Hindlimb muscle (tissue), 1 donor: ENCODE data around the gene ADRA2C. TPM values are rescaled to one million over a fixed set of nuclear protein-coding genes. Genes with fewer than 3 reads are reported as not detected.

ENCODE experiments used
- DNase-seq: peaks from one replicate; pipeline ENCODE4 v3.0.0-alpha.2; 2013
- polyA plus RNA-seq: library from polyadenylated mRNA; unstranded; fragments of 120-200 nt; gene quantifications from one replicate; pipeline ENCODE4 v1.2.1, GENCODE V29; 2013; ENCODE audit not compliant: insufficient read length

The ADRA2C gene
- polyA plus RNA-seq, 1 donor, result 3.4 TPM

- no peak for DNase-seq
Observed at GRCh38 chr4:3777669-3778068, 11.5 kb downstream of the ADRA2C start.

GRCh38 chr4:3779509-3779908, 13.3 kb downstream of the ADRA2C start:
- DNase-seq, result no peak

DNA sequence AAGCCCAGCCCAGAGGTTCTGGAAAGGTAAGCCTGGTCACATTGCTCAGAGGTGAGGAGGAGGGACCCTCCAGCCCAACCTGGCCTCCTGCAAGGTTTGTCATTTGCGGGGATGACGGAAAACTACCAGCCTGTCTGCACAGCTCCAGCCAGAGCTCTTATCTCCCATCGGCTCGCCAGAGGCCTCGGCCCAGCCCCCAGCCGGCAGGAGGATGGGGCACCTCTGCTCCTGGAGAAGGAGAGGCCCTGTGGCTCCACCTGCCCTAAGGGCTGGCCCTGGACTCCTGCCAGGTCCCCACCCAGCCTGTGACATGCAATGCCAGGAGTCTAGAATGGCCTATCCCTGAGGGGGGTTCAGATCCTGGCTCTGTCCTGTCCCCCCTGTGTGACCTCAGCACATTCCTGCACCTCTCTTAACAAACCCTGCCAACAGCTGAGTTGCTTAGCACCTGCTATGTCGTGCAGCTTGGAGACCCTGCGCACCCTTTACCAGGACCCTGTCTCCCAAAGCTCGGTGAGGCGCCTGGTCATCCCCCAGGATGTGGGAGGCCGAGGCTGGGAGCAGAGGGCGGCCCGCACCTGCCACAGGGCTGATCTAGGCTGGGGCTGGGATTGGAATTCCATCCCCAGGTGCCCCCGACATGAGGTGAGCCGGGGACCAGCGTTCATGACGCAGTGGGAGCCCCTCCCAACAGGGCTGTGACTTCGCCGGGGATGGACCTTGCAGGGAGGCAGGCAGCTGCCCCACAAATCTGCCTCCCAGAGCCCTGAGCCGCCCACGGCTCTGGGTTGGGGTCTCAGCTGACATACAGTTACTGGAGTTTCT, 14.4 kb downstream of the ADRA2C start:
- DNase-seq, result no peak

GRCh38 chr4:3781193-3781886, 15.2 kb downstream of the ADRA2C start:
- DNase-seq, result no peak

- DNase-seq, result no peak
Observed at GRCh38 chr4:3781997-3782930, 16.1 kb downstream of the ADRA2C start.

DNA sequence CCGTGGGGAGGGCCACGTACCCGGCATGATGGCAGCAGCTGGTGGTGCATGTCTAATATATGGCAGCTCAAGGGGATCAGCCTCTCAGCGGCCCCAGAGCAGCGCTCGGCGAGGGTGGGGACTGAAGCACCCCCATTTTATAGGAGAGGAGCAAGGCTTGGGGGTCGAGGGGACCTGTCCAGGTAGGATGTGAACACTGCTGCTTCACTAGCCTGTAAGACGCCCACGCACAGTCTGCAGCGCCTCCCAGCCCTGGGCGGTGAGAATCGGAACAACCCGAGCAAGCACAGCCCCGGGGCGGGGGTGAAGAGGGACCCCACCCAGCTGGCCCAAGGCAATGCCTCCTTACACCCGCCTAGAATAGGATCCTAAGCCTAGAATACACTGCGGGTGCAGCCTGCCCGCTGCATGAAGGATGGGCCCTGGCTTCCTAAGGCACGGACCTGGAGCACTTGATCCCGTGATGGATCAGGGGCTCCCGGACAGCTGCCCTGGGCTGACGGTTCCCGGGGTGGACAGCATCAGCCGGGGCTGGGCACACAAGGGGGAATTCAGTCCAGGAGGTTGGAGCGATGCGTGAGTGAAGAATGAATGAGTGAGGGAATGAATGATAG, 17.6 kb downstream of the ADRA2C start:
- DNase-seq, result no peak

DNA sequence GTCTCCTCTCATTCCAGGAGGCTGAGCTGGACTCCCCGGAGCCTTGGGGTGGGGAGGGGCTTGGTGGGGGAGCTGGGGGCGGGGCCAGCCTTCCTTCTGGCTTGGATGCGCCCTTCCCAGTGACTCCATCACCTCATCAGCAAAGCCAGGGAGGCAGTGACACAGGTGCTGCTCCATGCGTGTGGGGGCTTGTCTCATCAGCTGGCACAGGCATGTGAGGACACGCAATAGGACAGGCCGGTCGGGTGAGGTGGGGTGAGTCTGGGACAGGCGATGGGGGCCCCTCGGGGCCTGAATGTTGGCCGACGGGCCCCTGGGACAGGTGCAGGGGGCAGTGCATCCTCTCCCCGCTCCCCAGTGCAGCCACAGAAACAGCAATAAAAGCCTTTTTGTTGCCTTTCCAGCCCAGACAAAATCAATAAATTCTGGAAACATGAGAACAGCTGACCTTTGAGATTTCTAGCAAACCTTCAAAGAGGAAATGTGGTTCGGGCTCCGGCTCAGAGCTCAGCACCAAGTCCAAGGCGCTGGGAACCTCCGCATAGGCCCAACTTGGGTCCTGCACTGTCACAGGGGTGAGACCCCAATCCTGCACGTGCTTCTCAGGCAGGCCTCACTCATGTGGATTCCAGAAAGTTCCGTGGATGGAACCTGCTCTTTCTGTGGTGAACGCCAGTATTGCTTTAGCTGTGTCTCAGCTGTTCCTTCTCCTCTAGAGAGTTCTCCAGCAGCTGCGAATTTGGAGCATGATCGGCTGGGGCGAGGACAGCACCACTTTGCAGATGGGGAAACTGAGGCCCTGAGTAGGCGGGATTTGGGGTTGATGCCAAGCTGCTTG, 18.5 kb downstream of the ADRA2C start:
- no peak for DNase-seq

DNA sequence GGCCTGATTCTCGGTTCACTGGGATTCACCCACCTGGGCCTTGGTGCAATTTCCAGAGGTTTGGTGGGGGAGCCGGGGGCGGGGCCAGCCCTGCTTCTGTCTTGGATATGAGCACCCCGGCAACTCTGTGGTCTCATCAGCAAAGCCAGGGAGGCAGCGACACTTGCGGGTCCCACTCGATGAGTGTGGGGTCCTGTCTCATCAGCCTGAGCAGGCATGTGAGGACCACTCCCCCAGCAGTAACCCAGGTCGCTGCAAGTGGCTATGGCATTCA, 19.0 kb downstream of the ADRA2C start:
- no peak for DNase-seq

GRCh38 chr4:3786196-3786869, 20.1 kb downstream of the ADRA2C start:
- no peak for DNase-seq

DNA sequence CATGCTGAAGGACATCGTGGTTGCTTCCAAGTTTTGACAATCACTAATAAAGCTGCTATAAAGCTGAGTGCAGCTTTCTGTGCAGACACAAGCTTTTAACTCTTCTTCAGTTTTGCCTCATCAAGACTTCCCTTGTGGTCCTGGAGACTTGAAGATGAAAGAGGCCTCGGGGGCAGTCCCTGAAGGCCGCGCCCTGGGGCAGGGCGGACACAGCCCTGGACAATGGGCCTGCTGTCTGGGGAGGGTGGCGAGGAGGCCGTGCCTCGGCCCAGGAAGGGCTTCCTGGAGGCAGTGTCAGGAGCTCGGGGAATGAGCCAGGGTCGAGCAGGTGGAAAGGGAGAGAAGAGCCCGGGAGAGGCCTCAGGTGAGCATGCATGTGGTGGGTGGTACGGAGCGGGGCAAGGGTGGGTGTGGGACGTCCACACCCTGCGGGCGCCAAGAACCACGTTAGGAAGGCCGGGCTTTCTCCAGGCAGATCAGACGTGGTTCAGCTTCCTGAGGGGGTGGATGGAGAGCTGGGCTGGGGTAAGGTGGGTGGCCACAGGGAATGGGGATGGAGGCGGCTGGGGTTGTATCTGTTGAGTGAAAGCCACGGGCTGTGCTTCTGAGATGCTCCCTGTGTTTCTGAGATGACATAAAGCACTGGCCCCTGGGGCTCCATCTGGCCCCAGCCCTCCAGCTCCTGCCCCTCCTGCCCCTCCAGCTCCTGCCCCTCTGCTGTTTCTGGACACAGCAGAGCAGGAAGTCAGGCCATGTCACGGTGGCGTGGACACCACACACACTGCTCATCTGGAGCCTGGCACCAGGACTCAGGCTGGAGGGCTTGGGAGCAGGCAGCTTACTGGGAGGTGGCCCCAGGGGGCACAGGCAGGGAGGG, 21.5 kb downstream of the ADRA2C start:
- no peak for DNase-seq

DNA sequence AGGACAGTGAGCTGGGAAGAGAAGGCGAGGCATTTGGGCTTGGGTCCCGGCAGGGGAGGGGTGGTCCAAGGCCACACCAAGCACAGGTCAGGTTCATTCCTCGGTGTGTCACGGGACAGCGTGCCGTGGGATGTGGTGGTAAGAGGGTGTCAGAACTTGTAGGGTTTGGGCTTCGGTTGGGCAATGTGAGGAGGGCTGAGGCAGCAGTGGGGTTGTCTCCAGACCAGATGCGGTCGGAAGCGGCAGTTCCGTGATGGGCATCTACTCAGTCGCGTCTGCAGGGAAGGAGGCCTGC, 22.1 kb downstream of the ADRA2C start:
- DNase-seq, result no peak

- no peak for DNase-seq
Observed at GRCh38 chr4:3789587-3789986, 23.4 kb downstream of the ADRA2C start.

- no peak for DNase-seq
Observed at GRCh38 chr4:3790006-3790561, 23.9 kb downstream of the ADRA2C start.

DNA sequence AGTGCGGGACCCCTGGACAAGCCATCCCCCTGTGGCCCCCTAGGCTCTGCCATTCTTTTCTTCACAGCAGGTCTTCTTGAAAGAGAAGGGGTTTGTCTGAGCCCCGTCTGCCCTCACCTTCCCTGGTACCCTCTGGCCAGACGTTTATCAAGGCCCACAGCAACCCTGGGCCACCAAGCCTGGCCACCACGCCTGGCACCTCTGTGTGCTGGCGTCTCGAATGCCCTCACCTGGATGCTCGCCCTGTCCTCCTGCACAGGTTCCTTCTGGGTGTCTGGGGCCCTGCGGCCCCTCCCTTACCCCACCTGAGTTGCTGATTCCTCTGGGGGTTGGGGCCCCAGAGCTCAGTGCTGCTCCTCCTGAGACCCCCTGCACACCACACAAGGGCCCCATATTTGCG, 25.1 kb downstream of the ADRA2C start:
- DNase-seq, result no peak

DNA sequence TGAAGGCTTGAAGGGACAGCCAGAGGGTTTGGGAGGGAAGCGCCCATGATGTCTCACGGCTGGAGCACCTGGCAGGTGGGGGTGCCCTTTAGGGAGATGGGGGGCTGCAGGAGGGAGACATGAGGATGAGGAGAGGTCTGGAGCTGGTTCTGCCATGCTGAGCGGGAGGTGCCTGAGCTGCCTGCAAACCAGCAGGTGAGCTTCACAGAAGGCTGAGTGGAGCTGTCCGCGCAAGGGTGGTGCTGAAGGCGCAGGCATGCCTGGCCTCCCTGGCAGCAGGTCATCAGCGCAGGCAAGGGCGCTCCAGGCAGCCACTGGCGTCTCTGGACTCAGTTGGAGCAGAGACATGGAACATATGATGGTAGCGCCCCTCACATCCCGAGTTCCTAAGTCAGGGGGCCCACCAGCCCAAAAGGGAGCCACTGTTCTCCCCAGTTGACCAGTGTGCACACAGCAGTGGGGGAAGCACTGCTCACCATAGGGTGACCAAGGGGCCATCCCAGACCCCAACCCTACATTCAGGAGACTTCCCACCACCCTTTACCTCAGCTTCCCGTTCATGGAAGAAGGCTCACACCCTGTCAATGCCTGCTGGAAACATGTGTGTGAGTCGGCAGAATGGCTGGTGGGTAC, 25.8 kb downstream of the ADRA2C start:
- DNase-seq, result no peak

- no peak for DNase-seq
Observed at GRCh38 chr4:3792813-3793212, 26.6 kb downstream of the ADRA2C start.

DNA sequence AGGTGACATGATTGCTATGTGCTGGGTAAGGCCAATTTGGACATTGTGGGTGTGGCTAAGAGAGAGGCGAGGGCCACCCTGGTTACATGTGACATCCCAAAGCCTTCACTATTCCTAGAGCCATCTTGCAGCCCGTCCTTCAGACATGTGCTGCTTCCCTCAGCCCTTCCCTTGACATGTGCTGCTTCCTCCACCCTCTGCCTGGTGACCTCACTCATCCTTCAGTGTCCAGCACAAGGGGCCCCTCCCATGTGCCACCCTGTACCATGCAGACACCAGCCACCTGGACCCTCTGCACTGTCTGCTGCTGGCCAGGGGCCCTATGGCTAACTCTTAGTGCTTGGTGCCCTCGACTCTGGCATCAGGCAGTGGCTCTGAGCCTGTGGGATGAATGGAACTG, 27.4 kb downstream of the ADRA2C start:
- no peak for DNase-seq

- no peak for DNase-seq
Observed at GRCh38 chr4:3796960-3797359, 30.8 kb downstream of the ADRA2C start.
